HPDE6-E6E7 (cell line): ENCODE data around the gene NRXN2.

ENCODE experiments used
- DNase-seq: peaks from one replicate; pipeline ENCODE4 v3.0.0; 2011; ENCODE audit warnings: missing footprints; ENCODE audit errors: extremely low spot score

The NRXN2 gene

GRCh38 chr11:64721359-64721699, 1.7 kb downstream of the NRXN2 start:
- no peak for DNase-seq

- no peak for DNase-seq
Observed at GRCh38 chr11:64720640-64721358, 2.2 kb downstream of the NRXN2 start.

GRCh38 chr11:64720167-64720566, 2.8 kb downstream of the NRXN2 start:
- no peak for DNase-seq

- DNase-seq: no peak
Observed at GRCh38 chr11:64719406-64719805, 3.6 kb downstream of the NRXN2 start.

- no peak for DNase-seq
Observed at GRCh38 chr11:64718780-64719124, 4.2 kb downstream of the NRXN2 start.

- no peak for DNase-seq
Observed at GRCh38 chr11:64718084-64718779, 4.8 kb downstream of the NRXN2 start.

GRCh38 chr11:64717268-64717578, 5.8 kb downstream of the NRXN2 start:
- DNase-seq: no peak

GRCh38 chr11:64716473-64717267, 6.3 kb downstream of the NRXN2 start:
- DNase-seq: no peak

- DNase-seq: no peak
Observed at GRCh38 chr11:64715756-64716472, 7.1 kb downstream of the NRXN2 start.

- DNase-seq: no peak
Observed at GRCh38 chr11:64715110-64715509, 7.9 kb downstream of the NRXN2 start.

- DNase-seq: no peak
Observed at GRCh38 chr11:64714666-64715065, 8.3 kb downstream of the NRXN2 start.

- DNase-seq: no peak
Observed at GRCh38 chr11:64713781-64714363, 9.1 kb downstream of the NRXN2 start.

GRCh38 chr11:64713016-64713707, 9.8 kb downstream of the NRXN2 start:
- no peak for DNase-seq

GRCh38 chr11:64712430-64713015, 10.5 kb downstream of the NRXN2 start:
- DNase-seq: no peak

- DNase-seq: no peak
Observed at GRCh38 chr11:64711956-64712362, 11.0 kb downstream of the NRXN2 start.

GRCh38 chr11:64711138-64711955, 11.7 kb downstream of the NRXN2 start:
- no peak for DNase-seq

- no peak for DNase-seq
Observed at GRCh38 chr11:64710418-64711137, 12.4 kb downstream of the NRXN2 start.

- no peak for DNase-seq
Observed at GRCh38 chr11:64705501-64705900, 17.5 kb downstream of the NRXN2 start.

- no peak for DNase-seq
Observed at GRCh38 chr11:64703048-64703447, 19.9 kb downstream of the NRXN2 start.
